Measurements from ENCODE around the gene SLC35F4. TPM values are rescaled to one million over a fixed set of nuclear protein-coding genes. Genes with fewer than 3 reads are reported as not detected.

SLC35F4 gene
- total RNA-seq, 2 donors from 2014 or later, result not detected

GRCh38 chr14:57560681-57561080 is 305.2 kb downstream of the SLC35F4 start:
- DNase-seq (no peak), ATAC-seq (replicated peaks in 1 of 2) (no peak)
- Mint-ChIP-seq H3K27ac (no peak overlapping the region), H3K4me3 (no peak overlapping the region), H3K4me1 (ENCODE audit: low read depth) (no peaks in the 10 kb centered on the region), H3K27me3 (ENCODE audit: low read depth) (no peaks in the 10 kb centered on the region), H3K36me3 (ENCODE audit: insufficient read depth in 2 of 2) (no peaks in the 10 kb centered on the region), H3K9me3 (peaks cover 0 to 2% of the 10 kb centered on the region in 2 donors)

- Mint-ChIP-seq H3K27ac (no peak overlapping the region), H3K27me3 (ENCODE audit: low read depth) (no peaks in the 10 kb centered on the region)
These were observed 306.3 kb downstream of the SLC35F4 start for GRCh38 chr14:57559576-57559975.

GRCh38 chr14:57549765-57550420 is 316.0 kb downstream of the SLC35F4 start:
- H3K4me3 Mint-ChIP-seq, result no peak overlapping the region
- no peaks in the 10 kb centered on the region for H3K4me1 Mint-ChIP-seq (ENCODE audit: low read depth)
- DNase-seq, result no peak
- ATAC-seq (replicated peaks in 1 of 2), result no peak
- peaks cover 1 to 8% of the 10 kb centered on the region in 2 donors for H3K36me3 Mint-ChIP-seq (ENCODE audit: insufficient read depth in 2 of 2)
- peaks cover 6 to 17% of the 10 kb centered on the region in 2 donors for H3K9me3 Mint-ChIP-seq
- no peaks in the 10 kb centered on the region for H3K27me3 Mint-ChIP-seq (ENCODE audit: low read depth)
- H3K27ac Mint-ChIP-seq, result no peak overlapping the region

More at GRCh38 chr14:57559576-57559975, 306.3 kb downstream of the SLC35F4 start:
- H3K4me3 Mint-ChIP-seq, result no peak overlapping the region
- H3K9me3 Mint-ChIP-seq, result peaks cover 0 to 5% of the 10 kb centered on the region in 2 donors
- peaks cover 0 to 3% of the 10 kb centered on the region in 2 donors for H3K36me3 Mint-ChIP-seq (ENCODE audit: insufficient read depth in 2 of 2)
- no peaks in the 10 kb centered on the region for H3K4me1 Mint-ChIP-seq (ENCODE audit: low read depth)
- no peak for DNase-seq
- no peak for ATAC-seq (replicated peaks in 1 of 2)

- no peak overlapping the region for H3K4me3 Mint-ChIP-seq
- no peaks in the 10 kb centered on the region for H3K27me3 Mint-ChIP-seq (ENCODE audit: low read depth)
- H3K36me3 Mint-ChIP-seq (ENCODE audit: insufficient read depth in 2 of 2), result peaks cover 1 to 6% of the 10 kb centered on the region in 2 donors
- DNase-seq, result no peak
- ATAC-seq (replicated peaks in 1 of 2), result no peak
- H3K27ac Mint-ChIP-seq, result no peak overlapping the region
- H3K4me1 Mint-ChIP-seq (ENCODE audit: low read depth), result no peaks in the 10 kb centered on the region
- peaks cover 3 to 14% of the 10 kb centered on the region in 2 donors for H3K9me3 Mint-ChIP-seq
These were observed 316.8 kb downstream of the SLC35F4 start for GRCh38 chr14:57549016-57549564.

- no peak overlapping the region for H3K4me3 Mint-ChIP-seq
- H3K27me3 Mint-ChIP-seq (ENCODE audit: low read depth), result no peaks in the 10 kb centered on the region
- no peaks in the 10 kb centered on the region for H3K4me1 Mint-ChIP-seq (ENCODE audit: low read depth)
- peaks cover 5 to 7% of the 10 kb centered on the region in 2 donors for H3K36me3 Mint-ChIP-seq (ENCODE audit: insufficient read depth in 2 of 2)
- ATAC-seq (replicated peaks in 1 of 2) (no peak), DNase-seq (no peak)
- peaks cover 10 to 18% of the 10 kb centered on the region in 2 donors for H3K9me3 Mint-ChIP-seq
- no peak overlapping the region for H3K27ac Mint-ChIP-seq
These were observed 318.8 kb downstream of the SLC35F4 start for GRCh38 chr14:57547131-57547530.

GRCh38 chr14:57533214-57533613 is 332.7 kb downstream of the SLC35F4 start:
- ATAC-seq (replicated peaks in 1 of 2) (no peak), DNase-seq (peak; percentile 3 to 9)
- no peaks in the 10 kb centered on the region for H3K4me1 Mint-ChIP-seq (ENCODE audit: low read depth)
- H3K36me3 Mint-ChIP-seq (ENCODE audit: insufficient read depth in 2 of 2), result no peaks in the 10 kb centered on the region
- H3K27me3 Mint-ChIP-seq (ENCODE audit: low read depth), result peaks cover 6% of the 10 kb centered on the region
- no peak overlapping the region for H3K27ac Mint-ChIP-seq
- H3K4me3 Mint-ChIP-seq, result no peak overlapping the region
- no peaks in the 10 kb centered on the region for H3K9me3 Mint-ChIP-seq

- Mint-ChIP-seq H3K27ac (no peak overlapping the region), H3K4me3 (no peak overlapping the region), H3K9me3 (peaks cover 0 to 7% of the 10 kb centered on the region in 2 donors), H3K27me3 (ENCODE audit: low read depth) (peaks cover 6% of the 10 kb centered on the region), H3K4me1 (ENCODE audit: low read depth) (no peaks in the 10 kb centered on the region), H3K36me3 (ENCODE audit: insufficient read depth in 2 of 2) (peaks cover 2 to 3% of the 10 kb centered on the region in 2 donors)
- DNase-seq (no peak), ATAC-seq (replicated peaks in 1 of 2) (no peak)
These were observed 335.3 kb downstream of the SLC35F4 start for GRCh38 chr14:57530571-57530970.

GRCh38 chr14:57526942-57527341 is 338.9 kb downstream of the SLC35F4 start:
- DNase-seq (no peak), ATAC-seq (replicated peaks in 1 of 2) (no peak)
- Mint-ChIP-seq H3K36me3 (ENCODE audit: insufficient read depth in 2 of 2) (peaks cover 4 to 10% of the 10 kb centered on the region in 2 donors), H3K4me1 (ENCODE audit: low read depth) (no peaks in the 10 kb centered on the region), H3K9me3 (peaks cover 13 to 17% of the 10 kb centered on the region in 2 donors), H3K27ac (peak overlapping the region; percentile 14), H3K4me3 (no peak overlapping the region), H3K27me3 (ENCODE audit: low read depth) (peaks cover 6% of the 10 kb centered on the region)

GRCh38 chr14:57519043-57519442 is 346.8 kb downstream of the SLC35F4 start:
- Mint-ChIP-seq H3K9me3 (peaks cover 24 to 31% of the 10 kb centered on the region in 2 donors), H3K4me3 (no peak overlapping the region), H3K4me1 (ENCODE audit: low read depth) (no peaks in the 10 kb centered on the region), H3K27me3 (ENCODE audit: low read depth) (no peaks in the 10 kb centered on the region), H3K36me3 (ENCODE audit: insufficient read depth in 2 of 2) (peaks cover 9 to 21% of the 10 kb centered on the region in 2 donors), H3K27ac (no peak overlapping the region)
- ATAC-seq (replicated peaks in 1 of 2), result no peak
- DNase-seq, result no peak
